GM10847 (cell line): ENCODE results near the gene USO1.

Source experiments
- POLR2A ChIP-seq: IDR thresholded peaks from 2 replicates; pipeline ENCODE4 v1.6.1; 2011; ENCODE audit not compliant: insufficient read length; ENCODE audit errors: extremely low read depth

USO1 gene

GRCh38 chr4:75800972-75801371, 76.6 kb downstream of the USO1 start:
- no peak for TF ChIP-seq POLR2A

- TF ChIP-seq POLR2A, result no peak
Observed at GRCh38 chr4:75817901-75818300, 93.5 kb downstream of the USO1 start.

- TF ChIP-seq POLR2A, result no peak
Observed at GRCh38 chr4:75819121-75819520, 94.7 kb downstream of the USO1 start.

GRCh38 chr4:75820197-75820596, 95.8 kb downstream of the USO1 start:
- TF ChIP-seq POLR2A, result no peak

- no peak for TF ChIP-seq POLR2A
Observed at GRCh38 chr4:75820676-75821075, 96.3 kb downstream of the USO1 start.

GRCh38 chr4:75821216-75821615, 96.8 kb downstream of the USO1 start:
- no peak for TF ChIP-seq POLR2A

GRCh38 chr4:75821966-75822365, 97.6 kb downstream of the USO1 start:
- no peak for TF ChIP-seq POLR2A

GRCh38 chr4:75822416-75822815, 98.0 kb downstream of the USO1 start:
- TF ChIP-seq POLR2A, result no peak

GRCh38 chr4:75823812-75824211, 99.4 kb downstream of the USO1 start:
- no peak for TF ChIP-seq POLR2A

- TF ChIP-seq POLR2A, result no peak
Observed at GRCh38 chr4:75830906-75831305, 106.5 kb downstream of the USO1 start.

GRCh38 chr4:75831856-75832405, 107.6 kb downstream of the USO1 start:
- TF ChIP-seq POLR2A, result no peak

- TF ChIP-seq POLR2A, result no peak
Observed at GRCh38 chr4:75834095-75834771, 109.9 kb downstream of the USO1 start.

GRCh38 chr4:75834772-75835154, 110.4 kb downstream of the USO1 start:
- no peak for TF ChIP-seq POLR2A

GRCh38 chr4:75841641-75842520, 117.5 kb downstream of the USO1 start:
- TF ChIP-seq POLR2A, result no peak

GRCh38 chr4:75843596-75843995, 119.2 kb downstream of the USO1 start:
- no peak for TF ChIP-seq POLR2A

- TF ChIP-seq POLR2A, result no peak
Observed at GRCh38 chr4:75844151-75844662, 119.8 kb downstream of the USO1 start.
